HG02870 (cell line): ENCODE measurements around the gene TMCC2.
A peak's percentile ranks its signal among the peaks of the same experiment; 100 is the strongest.

Experiments
- ATAC-seq: cut with Tn5 transposase; IDR thresholded peaks from one replicate; pipeline ENCODE4 v1.9.1; 2021; ENCODE audit warnings: mild to moderate bottlenecking, moderate library complexity; ENCODE audit not compliant: unreplicated experiment

Gene TMCC2

DNA sequence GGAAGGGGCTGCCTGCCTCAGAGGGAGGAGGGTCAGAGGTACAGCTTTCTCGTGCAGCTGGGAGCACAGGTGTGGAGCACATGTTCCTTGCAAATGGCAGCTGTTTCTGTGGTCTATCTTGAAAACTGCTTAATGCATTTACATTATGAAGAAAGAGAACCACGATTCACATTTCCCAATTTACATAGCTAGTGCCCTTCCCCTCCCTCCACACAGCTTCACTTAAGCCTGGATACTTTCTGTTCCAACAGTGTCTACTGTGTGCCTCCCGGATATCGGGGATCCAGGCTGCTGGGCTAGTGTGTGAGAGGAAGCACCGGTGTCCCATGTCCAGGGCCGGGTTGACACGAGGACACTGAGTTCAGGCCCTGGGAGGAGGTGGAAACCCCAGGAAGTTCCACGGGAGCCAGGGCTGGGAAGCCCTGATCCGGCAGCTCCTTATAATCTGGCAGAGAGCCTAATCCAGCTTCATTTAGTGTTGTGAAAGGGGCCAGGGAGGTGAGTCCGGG lies 31.6 kb downstream of the TMCC2 start:
- no peak for ATAC-seq

DNA sequence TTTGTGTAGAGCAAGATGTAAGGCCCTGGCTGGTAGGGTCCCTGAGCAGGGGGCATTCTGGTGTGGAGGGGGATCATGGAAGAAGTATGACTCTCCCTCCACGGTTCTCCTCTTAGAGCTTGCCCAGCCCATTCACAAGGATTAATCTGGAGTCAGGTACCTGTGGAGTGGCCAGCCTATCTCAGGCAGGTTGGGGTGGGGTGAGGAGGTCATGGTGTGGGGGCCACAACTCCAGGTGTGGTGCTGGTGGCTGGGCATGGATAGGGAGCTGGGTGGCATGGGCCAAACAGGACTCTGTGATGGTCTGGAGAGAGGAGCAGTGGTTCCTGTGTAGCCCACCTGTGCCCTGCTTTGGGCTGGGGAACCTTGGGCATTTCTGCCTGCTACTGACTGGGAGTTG lies 32.3 kb downstream of the TMCC2 start:
- ATAC-seq, result no peak

DNA sequence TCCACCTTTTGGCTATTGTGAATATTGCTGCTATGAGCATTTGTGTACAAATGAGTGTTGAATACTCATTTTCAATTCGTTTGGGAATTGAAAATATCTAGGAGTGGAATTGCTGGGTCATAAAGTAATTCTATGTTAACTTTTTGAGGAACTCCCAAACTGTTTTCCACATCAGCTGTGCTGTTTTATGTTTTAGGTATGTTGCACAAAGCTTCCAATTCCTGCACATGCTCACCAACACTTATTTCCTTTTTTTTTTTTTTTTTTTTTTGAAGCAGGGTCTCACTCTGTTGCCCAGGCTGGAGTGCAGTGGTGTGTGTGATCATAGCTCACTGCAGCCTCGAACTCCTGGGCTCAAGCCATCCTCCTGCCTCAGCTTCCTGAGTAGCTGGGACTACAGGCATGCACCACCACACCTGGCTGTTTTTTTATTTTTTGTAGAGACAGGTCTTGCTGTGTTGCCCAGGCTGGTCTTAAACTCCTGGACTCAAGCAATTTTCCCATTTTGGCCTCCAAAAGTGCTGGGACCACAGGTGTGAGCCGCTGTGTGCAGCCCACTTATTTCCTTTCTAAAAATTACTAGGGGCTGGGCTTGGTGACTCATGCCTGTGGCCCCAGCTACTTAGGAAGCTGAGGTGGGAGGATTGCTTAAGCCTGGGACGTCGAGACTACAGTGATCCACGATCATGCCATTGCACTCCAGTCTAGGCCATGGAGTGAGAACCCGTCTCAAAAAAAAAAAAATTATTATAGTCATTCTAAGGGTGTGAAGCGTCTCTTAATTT lies 33.4 kb downstream of the TMCC2 start:
- no peak for ATAC-seq

DNA sequence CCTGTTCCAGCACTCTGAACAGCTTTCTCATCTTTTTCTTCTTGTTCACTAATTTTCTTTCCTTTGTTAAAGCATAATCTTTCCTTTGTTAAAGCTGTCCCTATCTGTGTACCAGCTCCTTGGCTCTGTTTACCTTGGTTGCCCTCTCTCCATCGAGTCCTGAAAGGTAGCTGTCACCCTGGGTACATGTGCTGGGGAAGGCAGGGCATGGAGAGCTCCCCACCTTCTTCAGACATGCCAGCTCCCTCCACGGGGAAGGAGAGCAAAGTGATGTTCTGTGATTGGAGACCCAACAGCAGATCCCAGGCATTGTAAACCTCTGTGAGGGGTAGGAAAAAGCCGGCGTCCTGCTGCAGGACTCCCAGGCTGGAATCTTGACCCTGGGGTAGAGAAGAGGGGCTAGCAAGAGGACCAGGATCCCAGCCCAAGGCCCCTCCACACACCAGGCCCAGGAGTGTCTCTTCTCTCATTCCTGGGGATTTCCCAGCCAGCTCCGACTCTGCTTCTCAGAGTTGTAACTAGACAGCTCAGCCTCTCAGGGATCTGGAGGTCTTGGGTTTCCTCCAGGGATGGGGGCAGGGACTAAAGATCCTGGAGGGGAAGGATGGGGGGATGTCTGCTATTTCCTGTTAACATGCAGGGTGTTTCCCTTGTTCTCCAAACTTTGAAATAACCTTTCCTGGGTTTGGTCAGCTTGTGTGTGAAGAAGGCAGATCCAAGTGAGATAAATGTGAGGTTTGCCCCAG lies 34.4 kb downstream of the TMCC2 start:
- ATAC-seq, result no peak

DNA sequence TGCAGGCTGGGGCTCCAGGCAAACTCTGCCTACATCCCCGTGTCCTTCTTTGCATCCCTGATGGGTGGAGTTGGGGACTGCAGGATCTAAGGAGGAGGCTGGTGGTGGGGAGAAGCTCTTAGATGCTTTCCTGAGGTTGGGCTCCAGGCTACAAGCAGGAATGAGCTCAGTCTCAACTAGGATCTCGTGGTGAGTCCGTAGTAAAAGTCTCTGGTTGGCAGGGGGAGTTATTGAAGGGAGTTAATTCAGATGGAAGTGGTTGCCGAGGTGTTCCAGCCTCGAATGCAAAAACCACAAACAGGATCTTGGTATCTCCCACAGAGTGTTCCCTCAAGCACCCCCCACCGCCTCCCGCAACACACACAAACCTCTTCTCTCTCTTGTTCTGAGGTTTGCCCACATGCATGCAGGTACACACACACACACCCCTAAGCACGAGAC lies 35.0 kb downstream of the TMCC2 start:
- no peak for ATAC-seq

DNA sequence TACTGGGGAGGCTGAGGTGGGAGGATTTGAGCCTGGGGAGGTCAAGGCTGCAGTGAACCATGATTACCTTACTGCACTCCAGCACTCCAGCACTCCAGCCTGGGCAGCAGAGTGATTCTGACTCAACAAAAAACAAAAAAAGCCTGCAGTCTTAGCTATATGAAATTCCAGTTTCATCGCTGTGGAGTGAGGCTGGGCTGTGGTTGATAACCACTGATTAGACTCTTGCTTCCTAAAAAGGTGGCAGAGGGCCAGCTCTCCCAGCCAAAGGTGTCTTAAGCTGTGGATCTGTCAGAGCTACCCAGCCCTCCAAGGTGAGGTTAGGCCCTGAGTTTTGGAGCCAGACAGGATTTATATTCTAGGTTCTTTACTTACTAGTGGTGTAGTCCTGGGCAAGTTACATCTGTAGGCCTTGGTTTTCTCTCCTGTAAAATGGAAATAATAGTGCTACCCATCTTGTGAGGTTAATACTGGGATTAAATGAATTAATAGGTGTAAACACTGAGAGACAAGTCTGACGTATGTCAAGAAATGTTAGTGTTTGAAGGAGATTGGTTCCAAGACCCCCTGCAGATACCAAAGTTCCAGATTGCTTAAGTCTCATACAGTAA lies 35.9 kb downstream of the TMCC2 start:
- no peak for ATAC-seq

DNA sequence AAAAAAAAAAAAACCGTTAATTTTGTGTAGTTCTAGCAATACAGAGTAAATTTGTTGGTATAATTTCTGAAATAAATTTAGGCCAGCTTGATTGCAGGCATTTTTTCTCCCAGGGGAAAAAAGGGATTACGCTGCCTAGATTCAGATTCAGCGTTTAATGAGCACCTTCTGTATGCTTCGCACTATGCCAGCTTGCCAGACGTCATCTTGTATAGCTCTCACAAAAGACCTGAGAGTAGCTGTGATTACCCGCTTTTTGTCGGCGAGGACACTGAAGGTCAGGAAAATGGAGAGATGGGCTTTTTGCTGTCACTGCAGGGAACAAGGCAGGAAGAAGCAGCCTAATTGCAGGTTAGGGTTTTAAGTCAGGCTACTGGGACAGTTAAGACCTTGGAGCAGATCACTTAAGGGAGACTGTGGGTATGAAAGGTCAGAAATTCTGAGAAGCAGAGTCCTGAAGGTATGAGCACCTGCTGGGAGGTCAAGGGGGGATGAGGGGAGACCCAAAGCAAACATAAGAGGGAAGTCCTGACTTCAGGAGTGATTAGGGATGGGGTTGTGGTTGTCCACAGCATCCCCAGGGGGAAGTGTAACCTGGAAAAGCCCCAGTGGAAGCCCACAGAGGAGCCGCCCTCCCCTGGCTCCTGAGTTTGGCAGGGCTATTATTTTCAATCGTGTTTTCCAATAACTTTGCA lies 39.0 kb downstream of the TMCC2 start:
- ATAC-seq, result no peak

DNA sequence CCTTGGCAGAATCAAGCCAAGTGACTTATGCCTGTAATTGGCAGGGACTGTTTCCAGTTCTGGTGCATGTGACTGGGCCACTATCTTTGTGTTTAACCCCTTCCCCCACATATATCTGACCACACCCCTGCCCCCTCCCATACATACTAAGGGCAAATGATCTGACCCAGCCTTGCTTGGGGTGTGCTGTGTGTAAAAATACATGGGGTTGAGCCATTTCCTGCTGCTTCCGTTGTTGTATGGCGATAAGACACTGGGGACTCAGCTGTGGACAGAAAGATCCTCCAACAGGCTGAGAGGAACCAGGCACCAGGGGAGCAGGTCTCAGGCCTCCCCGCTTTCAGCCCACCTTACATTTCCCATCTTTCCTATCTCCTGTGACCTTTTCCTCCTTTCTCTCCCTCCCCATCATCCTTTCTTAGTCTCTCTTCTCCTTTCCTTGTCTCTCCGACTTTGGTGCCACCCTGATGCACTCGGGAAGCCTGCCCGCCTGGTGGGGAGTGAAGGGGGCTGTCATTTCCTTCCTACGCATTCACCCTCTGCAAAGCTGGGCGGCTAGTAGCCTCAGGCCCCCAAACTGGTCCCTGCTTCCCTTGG lies 39.7 kb downstream of the TMCC2 start:
- no peak for ATAC-seq

DNA sequence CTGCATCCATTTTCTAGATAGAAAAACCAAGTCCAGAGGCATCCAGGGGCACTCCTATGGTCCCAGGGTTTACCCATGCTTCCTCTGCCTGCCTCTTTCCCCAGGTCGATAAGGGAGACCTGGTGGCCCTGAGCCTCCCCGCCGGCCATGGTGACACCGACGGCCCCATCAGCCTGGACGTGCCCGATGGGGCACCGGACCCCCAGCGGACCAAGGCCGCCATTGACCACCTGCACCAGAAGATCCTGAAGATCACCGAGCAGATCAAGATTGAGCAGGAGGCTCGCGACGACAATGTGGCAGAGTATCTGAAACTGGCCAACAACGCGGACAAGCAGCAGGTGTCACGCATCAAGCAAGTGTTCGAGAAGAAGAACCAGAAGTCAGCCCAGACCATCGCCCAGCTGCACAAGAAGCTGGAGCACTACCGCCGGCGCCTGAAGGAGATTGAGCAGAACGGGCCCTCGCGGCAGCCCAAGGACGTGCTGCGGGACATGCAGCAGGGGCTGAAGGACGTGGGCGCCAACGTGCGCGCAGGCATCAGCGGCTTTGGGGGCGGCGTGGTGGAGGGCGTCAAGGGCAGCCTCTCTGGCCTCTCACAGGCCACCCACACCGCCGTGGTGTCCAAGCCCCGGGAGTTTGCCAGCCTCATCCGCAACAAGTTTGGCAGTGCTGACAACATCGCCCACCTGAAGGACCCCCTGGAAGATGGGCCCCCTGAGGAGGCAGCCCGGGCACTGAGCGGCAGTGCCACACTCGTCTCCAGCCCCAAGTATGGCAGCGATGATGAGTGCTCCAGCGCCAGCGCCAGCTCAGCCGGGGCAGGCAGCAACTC lies 41.3 kb downstream of the TMCC2 start:
- ATAC-seq, result no peak

DNA sequence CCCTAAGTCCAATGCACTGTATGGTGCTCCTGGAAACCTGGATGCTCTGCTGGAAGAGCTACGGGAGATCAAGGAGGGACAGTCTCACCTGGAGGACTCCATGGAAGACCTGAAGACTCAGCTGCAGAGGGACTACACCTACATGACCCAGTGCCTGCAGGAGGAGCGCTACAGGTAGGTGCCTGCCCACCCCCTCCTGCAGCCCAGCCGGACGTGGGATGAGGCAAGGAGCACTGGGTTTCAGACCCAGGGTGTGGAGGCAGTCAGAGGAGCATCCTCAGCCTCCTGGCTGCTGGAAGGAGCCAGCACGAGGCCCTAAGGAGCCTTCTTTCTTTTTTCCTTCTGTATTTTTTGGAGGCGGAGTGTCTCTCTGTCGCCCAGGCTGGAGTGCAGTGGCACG lies 42.0 kb downstream of the TMCC2 start:
- no peak for ATAC-seq

DNA sequence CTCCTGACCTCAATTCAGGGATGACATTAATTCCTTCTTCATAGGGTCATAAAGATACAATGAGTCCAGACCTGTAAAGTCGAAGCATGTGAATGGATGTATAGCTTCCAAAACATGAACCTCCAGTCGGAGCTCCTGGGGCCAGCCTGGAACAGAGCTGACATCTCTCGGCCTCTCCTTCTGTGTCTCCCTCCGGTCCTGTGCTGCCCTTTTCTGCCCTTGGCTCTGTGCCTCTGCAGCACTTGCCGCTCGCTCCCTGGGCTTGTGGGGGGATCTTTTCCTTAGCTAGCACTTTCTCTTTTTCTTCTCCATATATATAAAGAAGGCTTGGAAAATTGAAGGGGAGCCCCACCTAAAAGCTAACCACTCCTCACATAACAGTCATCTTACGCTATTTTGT lies 42.5 kb downstream of the TMCC2 start:
- ATAC-seq, result no peak

DNA sequence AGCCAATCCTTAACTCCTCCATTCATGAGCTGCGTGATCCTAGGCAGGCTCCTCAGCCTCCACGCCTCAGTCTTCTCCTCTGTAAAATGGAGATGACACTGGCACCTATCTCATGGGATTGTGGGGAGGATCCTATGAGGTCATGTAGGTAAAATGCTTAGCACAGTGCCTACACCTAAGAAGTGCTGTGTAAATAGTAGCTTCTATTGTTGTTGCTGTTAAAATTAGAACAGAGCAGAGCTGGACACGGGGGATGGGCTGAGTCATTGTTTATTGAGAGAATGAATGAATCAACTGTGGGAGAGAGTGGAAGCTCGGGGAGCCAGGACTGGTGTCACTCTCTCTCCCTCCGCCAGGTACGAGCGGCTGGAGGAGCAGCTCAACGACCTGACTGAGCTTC lies 43.0 kb downstream of the TMCC2 start:
- no peak for ATAC-seq

DNA sequence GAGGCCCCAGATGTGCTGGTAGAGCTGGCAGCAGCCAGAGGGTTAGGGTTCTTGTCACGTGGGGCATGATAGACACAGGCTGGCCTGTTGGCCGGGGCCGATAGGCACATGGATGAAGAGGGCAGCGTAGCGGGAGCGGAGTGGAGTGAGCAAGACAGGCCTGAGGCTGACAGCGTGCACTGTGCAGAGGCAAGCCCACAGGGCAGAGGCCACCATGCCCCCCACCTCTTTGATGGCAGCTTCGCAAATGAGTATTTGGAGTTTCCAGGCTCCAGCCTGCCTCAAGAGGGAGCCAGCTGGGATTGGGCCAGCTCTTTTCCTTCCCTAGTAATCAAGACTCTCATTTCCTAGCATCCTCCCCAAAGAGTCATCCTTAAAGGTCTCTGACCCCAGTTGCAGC lies 43.5 kb downstream of the TMCC2 start:
- no peak for ATAC-seq

DNA sequence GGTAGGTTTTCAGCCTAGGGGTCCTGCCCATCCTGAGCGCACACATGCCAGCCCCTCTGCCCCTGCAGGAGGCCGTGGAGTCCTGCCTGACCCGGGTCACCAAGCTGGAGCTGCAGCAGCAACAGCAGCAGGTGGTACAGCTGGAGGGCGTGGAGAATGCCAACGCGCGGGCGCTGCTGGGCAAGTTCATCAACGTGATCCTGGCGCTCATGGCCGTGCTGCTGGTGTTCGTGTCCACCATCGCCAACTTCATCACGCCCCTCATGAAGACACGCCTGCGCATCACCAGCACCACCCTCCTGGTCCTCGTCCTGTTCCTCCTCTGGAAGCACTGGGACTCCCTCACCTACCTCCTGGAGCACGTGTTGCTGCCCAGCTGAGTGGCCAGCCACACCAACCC lies 44.0 kb downstream of the TMCC2 start:
- no peak for ATAC-seq

DNA sequence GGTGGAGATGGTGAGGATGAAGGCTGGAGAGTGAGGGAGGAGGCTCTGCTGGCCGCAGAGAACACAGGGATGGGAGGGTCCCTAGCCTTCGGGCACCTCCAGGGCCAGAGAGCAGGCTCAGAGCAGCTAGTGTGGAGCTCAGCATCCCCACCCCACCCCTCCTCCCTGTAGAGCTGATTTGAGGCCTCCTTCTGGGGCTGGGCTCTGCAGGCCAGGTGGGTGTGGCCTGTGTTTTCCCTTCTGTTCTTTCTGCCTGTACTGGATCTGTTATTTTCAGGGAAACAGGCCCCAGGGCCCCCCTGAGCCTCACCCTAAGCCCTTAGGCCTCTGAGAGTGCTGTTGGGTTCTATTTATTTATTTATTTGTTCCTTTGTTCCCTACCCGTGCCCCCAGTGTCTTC lies 44.8 kb downstream of the TMCC2 start:
- no peak for ATAC-seq

DNA sequence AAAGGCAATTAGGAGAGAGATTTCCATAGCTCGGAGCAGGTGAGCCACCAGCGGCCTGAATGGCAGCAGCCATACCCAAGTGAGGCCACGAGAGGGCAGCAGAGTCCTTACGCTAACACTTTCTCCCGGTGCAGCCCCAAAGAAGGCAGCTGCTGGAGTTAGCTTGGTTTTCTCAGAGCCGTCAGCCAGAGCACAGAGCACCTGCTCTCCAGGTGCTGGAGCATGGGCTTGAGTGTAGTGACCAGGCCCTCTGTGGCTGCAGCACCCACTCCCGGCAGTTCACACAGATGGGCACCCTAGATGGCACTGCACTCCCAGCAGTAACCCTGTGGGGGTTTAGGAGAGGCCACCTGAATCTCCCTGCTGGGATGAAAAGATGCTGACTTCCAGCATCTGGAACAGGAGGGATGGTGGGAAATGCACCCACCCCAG lies 45.8 kb downstream of the TMCC2 start:
- peak; percentile 76 for ATAC-seq

DNA sequence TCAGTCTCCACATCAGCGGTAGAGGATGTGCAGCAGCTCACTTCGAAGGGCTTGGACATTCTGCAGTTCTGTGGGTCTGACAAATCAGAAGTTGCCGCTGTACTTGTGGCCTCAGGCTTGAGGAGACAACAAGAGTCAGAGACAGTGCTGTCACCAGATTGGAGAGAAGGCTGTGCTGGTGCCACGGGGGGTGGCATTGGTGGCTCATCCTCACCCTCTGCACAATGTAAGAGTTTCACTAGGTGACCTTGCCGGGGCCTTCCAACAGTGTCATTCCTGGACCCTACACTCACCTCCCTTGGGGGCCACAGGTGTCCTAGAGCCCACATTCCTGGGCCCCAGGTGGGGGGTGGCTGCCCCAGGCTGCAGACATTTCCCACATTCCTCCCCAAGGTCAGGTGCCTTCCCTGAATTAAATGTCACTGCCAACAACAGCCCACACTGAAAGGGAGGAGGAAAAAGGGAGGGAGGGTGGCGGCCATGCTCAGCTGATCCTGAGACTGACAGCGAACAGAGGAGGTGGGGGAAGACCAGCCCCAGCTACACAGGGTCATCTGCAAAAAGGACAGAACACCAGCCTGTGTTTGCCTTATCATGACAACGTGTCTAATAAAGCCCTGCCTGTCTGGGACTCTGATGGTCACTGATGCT lies 46.4 kb downstream of the TMCC2 start:
- ATAC-seq, result no peak

DNA sequence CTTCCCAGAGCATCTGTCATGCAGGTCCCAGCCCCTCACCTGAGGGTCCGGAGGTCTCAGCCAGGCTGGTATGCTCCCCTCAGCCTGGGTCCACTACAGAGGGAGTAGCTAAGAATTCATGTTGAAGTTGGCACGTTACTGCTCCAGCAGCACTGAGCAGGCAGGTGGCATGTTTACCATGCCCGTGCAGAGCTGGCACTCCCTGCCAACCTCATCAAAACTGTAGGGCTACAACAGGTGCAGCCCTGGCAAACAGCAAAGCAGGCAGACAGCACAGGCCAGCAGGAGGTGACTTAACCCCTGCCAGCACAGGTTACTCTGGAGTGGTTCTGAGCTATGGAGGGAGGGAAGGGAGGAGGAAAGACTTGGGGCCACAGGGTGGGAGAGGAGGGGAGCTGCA lies 47.4 kb downstream of the TMCC2 start:
- no peak for ATAC-seq

DNA sequence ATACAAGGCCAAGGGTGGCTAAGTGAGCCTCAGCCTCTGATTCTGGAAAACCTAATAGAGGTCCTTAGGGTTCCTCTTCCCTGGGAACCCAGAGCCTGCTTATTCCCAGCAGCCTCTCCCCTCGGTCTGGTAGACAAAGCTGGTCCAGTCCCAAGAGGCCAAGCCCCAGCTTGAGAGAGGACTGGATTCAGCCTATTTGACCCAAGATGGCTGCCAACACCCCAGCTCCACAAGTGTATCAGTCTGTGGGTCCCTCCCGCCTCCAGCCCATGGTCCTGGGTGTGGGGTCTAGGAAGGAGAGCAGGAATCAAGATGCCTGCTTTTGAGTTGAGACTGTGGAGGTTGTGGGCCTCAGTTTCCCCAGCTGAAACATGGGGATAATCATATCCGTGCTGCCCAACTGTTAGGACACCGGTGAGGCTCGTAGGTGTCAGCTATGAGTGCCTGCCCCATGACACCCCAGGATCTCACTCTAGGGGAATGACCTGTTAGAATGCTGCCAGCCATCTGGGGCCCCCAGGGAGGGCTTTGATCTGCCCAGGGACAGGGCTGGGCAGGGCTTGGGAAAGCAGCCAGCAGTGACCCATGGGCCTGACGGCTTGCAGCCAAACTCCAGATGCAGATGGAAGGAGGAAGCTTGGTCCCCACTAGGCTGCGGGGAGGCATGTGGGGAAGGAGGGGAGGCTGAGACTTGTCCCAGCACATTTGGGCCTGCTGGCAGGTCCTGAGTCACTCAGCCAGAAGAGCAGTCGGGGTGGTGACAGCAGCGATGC lies 48.4 kb downstream of the TMCC2 start:
- no peak for ATAC-seq
